HepG2 (cell line): ENCODE data around the gene SLC35F3. TPM values are rescaled to one million over a fixed set of nuclear protein-coding genes. Genes with fewer than 3 reads are reported as not detected.
A peak's percentile ranks its signal among the peaks of the same experiment; 100 is the strongest.

Experiments
- ATAC-seq: fragments of 200-7000 bp; cut with Tn5 transposase; 3 replicates; pipeline ENCODE4 v1.9.1; 2020; ENCODE audit warnings: mild to moderate bottlenecking, moderate library complexity
- BruUV-seq: library from RNA; stranded (reverse); fragments of 400-500 nt; replicated peaks from 2 replicates; lab custom pipeline; 2021; lab: Mats Ljungman, UMichigan
- CTCF ChIA-PET: fragments of 300-600 bp; formaldehyde crosslinking; extraction: SDS; loops from one replicate; lab custom pipeline; 2021; ENCODE audit warnings: low total read pairs, inconsistent platforms, low intra/inter-chr PET ratio; lab: Yijun Ruan, JAX
- POLR2A ChIA-PET: fragments of 350-600 bp; sonication (Branson Sonifier 250); formaldehyde crosslinking; loops from one replicate; lab custom pipeline; 2020; ENCODE audit warnings: antibody characterized with exemption, inconsistent platforms; lab: Yijun Ruan, JAX
- DNase-seq: peaks from one replicate; pipeline ENCODE4 v3.0.0-alpha.2; 2015; ENCODE audit warnings: low spot score
- FAIRE-seq: peaks from 3 replicates; lab custom pipeline; 2011; peaks lifted over from hg19 to GRCh38; lab: Jason Lieb, UNC
- H2AFZ ChIP-seq: one replicate; pipeline ENCODE4 v1.6.1; 2011; ENCODE audit warnings: low read length, inconsistent platforms
- H3K27ac ChIP-seq: fragments of 300-600 bp; 3 replicates; pipeline ENCODE4 v1.8.0; 2011; ENCODE audit warnings: mixed run types, mild to moderate bottlenecking, mixed read lengths, low read length, inconsistent platforms; ENCODE audit not compliant: insufficient read depth; ENCODE audit errors: extremely low read length
- H3K27me3 ChIP-seq, 2 experiments: fragments of 200-600 bp in 1 of 2; 2 replicates in 1 of 2; 3 replicates in 1 of 2; pipeline versions ENCODE4 v1.6.0 to v1.8.0; 2011; ENCODE audit warnings: low read length in 2 of 2, mild to moderate bottlenecking in 2 of 2, moderate library complexity in 2 of 2, inconsistent platforms in 1 of 2; ENCODE audit not compliant: insufficient read depth in 2 of 2, control insufficient read depth in 1 of 2
- H3K36me3 ChIP-seq, 2 experiments: fragments of 200-600 bp in 1 of 2; replicated peaks in 1 of 2; 2 replicates in 1 of 2; 3 replicates in 1 of 2; pipeline versions ENCODE4 v1.5.1 to v1.8.0; 2011; ENCODE audit warnings: low read length in 2 of 2, inconsistent platforms in 1 of 2; ENCODE audit not compliant: insufficient read depth in 2 of 2, control insufficient read depth in 1 of 2
- H3K4me1 ChIP-seq: 2 replicates; pipeline ENCODE4 v1.5.1; 2012; ENCODE audit warnings: low read length, inconsistent platforms; ENCODE audit not compliant: insufficient read depth
- H3K4me2 ChIP-seq: 2 replicates; pipeline ENCODE4 v1.6.0; 2011; ENCODE audit warnings: low read depth, low read length, inconsistent platforms
- H3K4me3 ChIP-seq, 3 experiments: fragments of 200-600 bp in 1 of 3; sonication (generic), shearing (Covaris generic) in 1 of 3; replicated peaks in 1 of 3; 2 replicates each; pipeline ENCODE4 v1.5.1; 2011 to 2016; ENCODE audit warnings: low read length in 3 of 3, inconsistent platforms in 2 of 3, low read depth in 2 of 3, mild to moderate bottlenecking in 2 of 3, control low read depth in 1 of 3, mixed read lengths in 1 of 3; ENCODE audit not compliant: insufficient read depth in 1 of 3
- H3K79me2 ChIP-seq: one replicate; pipeline ENCODE4 v1.6.1; 2011; ENCODE audit warnings: low read length, inconsistent platforms; ENCODE audit not compliant: insufficient read depth
- H3K9ac ChIP-seq: 2 replicates; pipeline ENCODE4 v1.6.0; 2011; ENCODE audit warnings: mild to moderate bottlenecking, low read depth, low read length, inconsistent platforms; ENCODE audit not compliant: insufficient read depth
- H3K9me3 ChIP-seq: 2 replicates; pipeline ENCODE4 v1.5.1; 2012; ENCODE audit warnings: mild to moderate bottlenecking, low read length
- H4K20me1 ChIP-seq: 2 replicates; pipeline ENCODE4 v1.6.0; 2011; ENCODE audit warnings: inconsistent platforms, mild to moderate bottlenecking, low read length, moderate library complexity; ENCODE audit not compliant: insufficient read depth
- ATF7-NPFF ChIP-seq: sonication (generic); formaldehyde crosslinking; IDR thresholded peaks from 2 replicates; pipeline ENCODE4 v1.8.1; 2023; ENCODE audit warnings: mild to moderate bottlenecking, low read depth, missing genetic modification reagents, moderate library complexity
- BRCA1 ChIP-seq: sonication (generic); formaldehyde crosslinking; IDR thresholded peaks from 2 replicates; pipeline ENCODE4 v1.4.0; 2020; ENCODE audit warnings: missing genetic modification reagents
- CREB1 ChIP-seq, 2 experiments: fragments of 450-650 bp in 1 of 2; IDR thresholded peaks; 2 replicates each; pipeline ENCODE4 v1.6.1; 2016 to 2017; ENCODE audit warnings: control low read depth in 1 of 2, mild to moderate bottlenecking in 1 of 2, missing compliant biosample characterization in 1 of 2, missing genetic modification characterization in 1 of 2
- WGBS: methylation state at CpG from one replicate; pipeline ENCODE4 v1.1.6; 2017; ENCODE audit warnings: low lambda C conversion rate; 5-methylcytosine and 5-hydroxymethylcytosine counted together
- in situ Hi-C: cut with HindIII; loops from 2 replicates; pipeline ENCODE4 v1.10.0; 2017; ENCODE audit warnings: low pct_unique_long_range_greater_than_20kb; ENCODE audit not compliant: extremely low pct_ligation_motif_present
- intact Hi-C: fragments of 100-400 bp; cut with micrococcal nuclease; formaldehyde crosslinking; loops from one replicate; pipeline ENCODE4 v1.10.0; 2022; ENCODE audit not compliant: unreplicated experiment
- polyA plus RNA-seq, 8 experiments: library from polyadenylated mRNA; depleted of rRNA in 3 of 8; stranded (reverse) in 7 of 8; unstranded in 1 of 8; fragments of >200 nt; fragmentation: Illumina TruSeq in 4 of 8; extraction: Trizol in 4 of 8; gene quantifications; 2 replicates each; pipeline versions ENCODE4 v1.2.1 to v1.2.3, GENCODE V29; 2011 to 2016; ENCODE audit warnings: low read depth in 4 of 8, missing spikeins in 1 of 8, mixed read lengths in 1 of 8; ENCODE audit not compliant: insufficient read depth in 1 of 8
- total RNA-seq, 5 experiments: library from RNA; depleted of rRNA; stranded (reverse); fragments of >200 nt; fragmentation: Illumina TruSeq; extraction: Trizol; gene quantifications; 2 replicates each; pipeline ENCODE4 v1.2.3, GENCODE V29; 2016; ENCODE audit warnings: low read depth in 1 of 5
- TF ChIP-seq, protein P1 (sequence below): sonication (generic); formaldehyde crosslinking; IDR thresholded peaks from 2 replicates; pipeline ENCODE4 v1.4.0; 2020; ENCODE audit warnings: missing genetic modification reagents, borderline replicate concordance

SLC35F3 gene
- total and polyA plus RNA-seq, 2 of the 13 experiments (the other 11 are each of a cell fraction or from before 2014, with no cell fraction given): not detected

GRCh38 chr1:234139966-234140365 is 235.5 kb downstream of the SLC35F3 start:
- peaks cover 0 to 3% of the 10 kb centered on the region in 2 experiments; a peak in 2 of 5 replicates for H3K27me3 ChIP-seq
- DNase-seq: peak; percentile 13
- TF ChIP-seq ATF7-NPFF (CRISPR knock-in tag) (no peak), CREB1 (IDR thresholded peaks at IDR 0.05) (peak; percentile 11; the same call in 1 of the 2 replicates), CREB1 (CRISPR knock-in tag; IDR thresholded peaks at IDR 0.05) (no peak), BRCA1 (no peak)
- TF ChIP-seq, all 625 proteins: peak for 1
- Histone ChIP-seq H3K4me3 (no peak overlapping the region), H3K79me2 (no peaks in the 10 kb centered on the region), H3K27ac (no peak overlapping the region), H3K36me3 (no peaks in the 10 kb centered on the region), H4K20me1 (no peaks in the 10 kb centered on the region), H3K4me2 (no peak overlapping the region), H3K9ac (no peak overlapping the region), H2AFZ (no peak overlapping the region), H3K4me1 (no peaks in the 10 kb centered on the region), H3K9me3 (no peaks in the 10 kb centered on the region)
- CTCF ChIA-PET: no interaction called here
- intact Hi-C loops: no loop called here
- in situ Hi-C loops: loop anchor here (25.0 kb wide), 1 partner anchor 172 kb away; no protein-coding TSS in a partner anchor
- POLR2A ChIA-PET: no interaction called here
- ATAC-seq (no peak), FAIRE-seq (no peak)
- BruUV-seq: no TSS peak
- WGBS: 19% methylated on average over 6 of the region's 6 CpGs

GRCh38 chr1:234140388-234140787 is 235.9 kb downstream of the SLC35F3 start:
- CTCF ChIA-PET: no interaction called here
- Histone ChIP-seq H2AFZ (no peak overlapping the region), H3K27ac (no peak overlapping the region), H3K36me3 (no peaks in the 10 kb centered on the region), H3K4me3 (no peak overlapping the region), H3K27me3 (peaks cover 0 to 3% of the 10 kb centered on the region in 2 experiments; a peak in 2 of 5 replicates), H3K9ac (no peak overlapping the region), H4K20me1 (no peaks in the 10 kb centered on the region), H3K4me1 (no peaks in the 10 kb centered on the region), H3K79me2 (no peaks in the 10 kb centered on the region), H3K9me3 (no peaks in the 10 kb centered on the region), H3K4me2 (no peak overlapping the region)
- no peak for FAIRE-seq
- in situ Hi-C loops: loop anchor here (25.0 kb wide), 1 partner anchor 172 kb away; no protein-coding TSS in a partner anchor
- POLR2A ChIA-PET: no interaction called here
- no TSS peak for BruUV-seq
- TF ChIP-seq, protein P1, sequence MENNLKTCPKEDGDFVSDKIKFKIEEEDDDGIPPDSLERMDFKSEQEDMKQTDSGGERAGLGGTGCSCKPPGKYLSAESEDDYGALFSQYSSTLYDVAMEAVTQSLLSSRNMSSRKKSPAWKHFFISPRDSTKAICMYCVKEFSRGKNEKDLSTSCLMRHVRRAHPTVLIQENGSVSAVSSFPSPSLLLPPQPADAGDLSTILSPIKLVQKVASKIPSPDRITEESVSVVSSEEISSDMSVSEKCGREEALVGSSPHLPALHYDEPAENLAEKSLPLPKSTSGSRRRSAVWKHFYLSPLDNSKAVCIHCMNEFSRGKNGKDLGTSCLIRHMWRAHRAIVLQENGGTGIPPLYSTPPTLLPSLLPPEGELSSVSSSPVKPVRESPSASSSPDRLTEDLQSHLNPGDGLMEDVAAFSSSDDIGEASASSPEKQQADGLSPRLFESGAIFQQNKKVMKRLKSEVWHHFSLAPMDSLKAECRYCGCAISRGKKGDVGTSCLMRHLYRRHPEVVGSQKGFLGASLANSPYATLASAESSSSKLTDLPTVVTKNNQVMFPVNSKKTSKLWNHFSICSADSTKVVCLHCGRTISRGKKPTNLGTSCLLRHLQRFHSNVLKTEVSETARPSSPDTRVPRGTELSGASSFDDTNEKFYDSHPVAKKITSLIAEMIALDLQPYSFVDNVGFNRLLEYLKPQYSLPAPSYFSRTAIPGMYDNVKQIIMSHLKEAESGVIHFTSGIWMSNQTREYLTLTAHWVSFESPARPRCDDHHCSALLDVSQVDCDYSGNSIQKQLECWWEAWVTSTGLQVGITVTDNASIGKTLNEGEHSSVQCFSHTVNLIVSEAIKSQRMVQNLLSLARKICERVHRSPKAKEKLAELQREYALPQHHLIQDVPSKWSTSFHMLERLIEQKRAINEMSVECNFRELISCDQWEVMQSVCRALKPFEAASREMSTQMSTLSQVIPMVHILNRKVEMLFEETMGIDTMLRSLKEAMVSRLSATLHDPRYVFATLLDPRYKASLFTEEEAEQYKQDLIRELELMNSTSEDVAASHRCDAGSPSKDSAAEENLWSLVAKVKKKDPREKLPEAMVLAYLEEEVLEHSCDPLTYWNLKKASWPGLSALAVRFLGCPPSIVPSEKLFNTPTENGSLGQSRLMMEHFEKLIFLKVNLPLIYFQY (CRISPR knock-in tag): no peak
- no peak for ATAC-seq
- intact Hi-C loops: no loop called here
- WGBS: 62% methylated on average over 9 of the region's 9 CpGs
- no peak for DNase-seq
